PFSK-1 (cell line): ENCODE measurements around the gene TBC1D2.

Experiments
- FOXP2 ChIP-seq: optimal IDR thresholded peaks from 2 replicates; pipeline ENCODE3; 2011; ENCODE audit warnings: borderline replicate concordance, control low read depth, inconsistent platforms; ENCODE audit not compliant: insufficient read depth; ENCODE audit errors: extremely low read length, extremely low read depth
- POLR2AphosphoS5 ChIP-seq: IDR thresholded peaks from 2 replicates; pipeline ENCODE4 v1.6.1; 2012; ENCODE audit warnings: low read depth, mild to moderate bottlenecking, control low read depth, low read length, moderate library complexity
- REST ChIP-seq, 2 experiments: IDR thresholded peaks; 2 replicates each; pipeline versions ENCODE4 v1.6.1 to v1.8.0; 2011 to 2012; ENCODE audit warnings: low read depth in 2 of 2, low read length in 2 of 2, control low read depth in 1 of 2, inconsistent platforms in 1 of 2, mild to moderate bottlenecking in 1 of 2, moderate library complexity in 1 of 2; ENCODE audit not compliant: insufficient read depth in 1 of 2
- SIN3A ChIP-seq: IDR thresholded peaks from 2 replicates; pipeline ENCODE4 v1.6.1; 2012; ENCODE audit warnings: mild to moderate bottlenecking, low read length, moderate library complexity, borderline replicate concordance; ENCODE audit not compliant: insufficient read depth
- TAF1 ChIP-seq: IDR thresholded peaks from 2 replicates; pipeline ENCODE4 v1.6.1; 2012; ENCODE audit warnings: low read length, control low read depth, borderline replicate concordance; ENCODE audit not compliant: insufficient read depth

The TBC1D2 gene

GRCh38 chr9:98226516-98226915 is 28.9 kb downstream of the TBC1D2 start:
- TF ChIP-seq FOXP2 (no peak), TAF1 (no peak), SIN3A (no peak), REST (IDR thresholded peaks at IDR 0.05; ENCODE audit: insufficient read depth in 1 of 2, low read depth in 2 of 2, low read length in 2 of 2) (no peak), POLR2AphosphoS5 (no peak)

- TF ChIP-seq REST (IDR thresholded peaks at IDR 0.05; ENCODE audit: insufficient read depth in 1 of 2, low read depth in 2 of 2, low read length in 2 of 2) (no peak), POLR2AphosphoS5 (no peak), TAF1 (no peak), FOXP2 (no peak), SIN3A (no peak)
Measured at GRCh38 chr9:98225015-98225442, 30.4 kb downstream of the TBC1D2 start.

- TF ChIP-seq FOXP2 (no peak), REST (IDR thresholded peaks at IDR 0.05; ENCODE audit: insufficient read depth in 1 of 2, low read depth in 2 of 2, low read length in 2 of 2) (no peak), TAF1 (no peak), SIN3A (no peak), POLR2AphosphoS5 (no peak)
Measured at GRCh38 chr9:98222885-98223691, 32.4 kb downstream of the TBC1D2 start.

- no peak for TF ChIP-seq TAF1
- no peak for TF ChIP-seq POLR2AphosphoS5
- TF ChIP-seq REST (IDR thresholded peaks at IDR 0.05; ENCODE audit: insufficient read depth in 1 of 2, low read depth in 2 of 2, low read length in 2 of 2): no peak
- no peak for TF ChIP-seq SIN3A
- TF ChIP-seq FOXP2: no peak
Measured at GRCh38 chr9:98220911-98221310, 34.5 kb downstream of the TBC1D2 start.
